NCI-H1105 treated with DMSO at 0.1 percent for 48 hours (cell line): ENCODE measurements around the gene EPS8.
"Not testable (repeated sequence)": the region's sequence is repeated elsewhere in the genome, so short reads cannot be mapped to it uniquely, and the experiment has no call there.

Experiments used
- DNase-seq: peaks from one replicate; lab custom pipeline; 2025; lab: John Stamatoyannopoulos, UW

EPS8 gene

GRCh38 chr12:15797818-15798217 lies 8.6 kb upstream of the EPS8 start:
- no peak for DNase-seq

GRCh38 chr12:15796493-15797141 lies 7.4 kb upstream of the EPS8 start:
- no peak for DNase-seq

GRCh38 chr12:15794836-15795235 lies 5.6 kb upstream of the EPS8 start:
- DNase-seq: no peak

GRCh38 chr12:15794196-15794595 lies 5.0 kb upstream of the EPS8 start:
- no peak for DNase-seq

- DNase-seq: peak; percentile 74
Observed at GRCh38 chr12:15788233-15789219, 662 bp downstream of the EPS8 start.

GRCh38 chr12:15787778-15788177 lies 1.4 kb downstream of the EPS8 start:
- no peak for DNase-seq

GRCh38 chr12:15786772-15787171 lies 2.4 kb downstream of the EPS8 start:
- no peak for DNase-seq

- DNase-seq: no peak
Observed at GRCh38 chr12:15783288-15783687, 5.9 kb downstream of the EPS8 start.

- DNase-seq: no peak
Observed at GRCh38 chr12:15782667-15783066, 6.5 kb downstream of the EPS8 start.

GRCh38 chr12:15779925-15780324 lies 9.3 kb downstream of the EPS8 start:
- DNase-seq: no peak

- DNase-seq: no peak
Observed at GRCh38 chr12:15778126-15778525, 11.1 kb downstream of the EPS8 start.

GRCh38 chr12:15777355-15778012 lies 11.7 kb downstream of the EPS8 start:
- no peak for DNase-seq

- no peak for DNase-seq
Observed at GRCh38 chr12:15776532-15776931, 12.7 kb downstream of the EPS8 start.

GRCh38 chr12:15774819-15775218 lies 14.4 kb downstream of the EPS8 start:
- no peak for DNase-seq

GRCh38 chr12:15772405-15773018 lies 16.7 kb downstream of the EPS8 start:
- peak; percentile 25 for DNase-seq

GRCh38 chr12:15770581-15770980 lies 18.6 kb downstream of the EPS8 start:
- DNase-seq: no peak

GRCh38 chr12:15770021-15770420 lies 19.2 kb downstream of the EPS8 start:
- no peak for DNase-seq

GRCh38 chr12:15769586-15769985 lies 19.6 kb downstream of the EPS8 start:
- no peak for DNase-seq

GRCh38 chr12:15767301-15767700 lies 21.9 kb downstream of the EPS8 start:
- DNase-seq: no peak

GRCh38 chr12:15763328-15763727 lies 25.9 kb downstream of the EPS8 start:
- no peak for DNase-seq

GRCh38 chr12:15762162-15762561 lies 27.0 kb downstream of the EPS8 start:
- DNase-seq: not testable (repeated sequence)

- no peak for DNase-seq
Observed at GRCh38 chr12:15757553-15758255, 31.5 kb downstream of the EPS8 start.
